Heart right ventricle (tissue), 16 donors: ENCODE results near the gene APLN. TPM values are rescaled to one million over a fixed set of nuclear protein-coding genes. Genes with fewer than 3 reads are reported as not detected.
A peak's percentile ranks its signal among the peaks of the same experiment; 100 is the strongest.

Source experiments
- ATAC-seq, 8 donors: fragments of 200-7000 bp; cut with Tn5 transposase; one replicate each; pipeline ENCODE4 v1.9.1; 2020; ENCODE audit warnings: mild to moderate bottlenecking in 8 of 8, moderate library complexity in 8 of 8, moderate number of reproducible peaks in 1 of 8
- DNase-seq, 2 donors: peaks; one replicate each; pipeline ENCODE4 v3.0.0-alpha.2; 2020
- H3K27ac ChIP-seq, 10 donors: fragments of 200-600 bp; sonication (generic) in 2 of 10; one replicate each; pipeline versions ENCODE4 v1.5.0 to v1.8.0; 2020 to 2022; ENCODE audit warnings: mild to moderate bottlenecking in 3 of 10
- H3K27me3 ChIP-seq, 7 donors: fragments of 200-600 bp; one replicate each; pipeline ENCODE4 v1.8.0; 2021 to 2022; ENCODE audit warnings: mild to moderate bottlenecking in 2 of 7
- H3K36me3 ChIP-seq, 9 donors: fragments of 200-600 bp; sonication (generic) in 1 of 9; one replicate each; pipeline versions ENCODE4 v1.5.0 to v1.8.0; 2020 to 2022; ENCODE audit warnings: mild to moderate bottlenecking in 2 of 9
- H3K4me1 ChIP-seq, 9 donors: fragments of 200-600 bp; sonication (generic) in 1 of 9; one replicate each; pipeline versions ENCODE4 v1.5.0 to v1.8.0; 2020 to 2022; ENCODE audit warnings: mild to moderate bottlenecking in 4 of 9
- H3K4me3 ChIP-seq, 10 donors: fragments of 200-600 bp; sonication (generic) in 2 of 10; one replicate each; pipeline versions ENCODE4 v1.5.0 to v1.8.0; 2020 to 2022; ENCODE audit warnings: mild to moderate bottlenecking in 7 of 10, moderate library complexity in 2 of 10
- H3K9me3 ChIP-seq, 11 donors: fragments of 200-600 bp in 10 of 11; sonication (generic) in 2 of 11; one replicate each; pipeline versions ENCODE4 v1.5.0 to v1.8.0; 2013 to 2022; ENCODE audit warnings: mild to moderate bottlenecking in 2 of 11, control low read depth in 1 of 11, moderate library complexity in 1 of 11
- whole genome bisulfite sequencing, 2 donors: extraction: QIAGEN DNeasy Blood & Tissue Kit; methylation state at CpG; one replicate each; pipeline ENCODE4 v1.1.7; 2013; ENCODE audit warnings: inconsistent platforms in 1 of 2; 5-methylcytosine and 5-hydroxymethylcytosine counted together
- intact Hi-C, 10 donors: fragments of 100-400 bp; cut with DNase I; formaldehyde crosslinking; loops; one replicate each; pipeline versions ENCODE4 v1.11.1 to v1.14.2; 2022
- polyA plus RNA-seq, 2 donors: library from polyadenylated mRNA; stranded (reverse); fragments of 200-250 nt; gene quantifications; one replicate each; pipeline ENCODE4 v1.2.3, GENCODE V29; 2013
- total RNA-seq, 10 donors: library from RNA; stranded (reverse); fragmentation: NEBNext Ultra II Directional in 3 of 10; extraction: Animal tissue kit (Norgen Biotek cat#: 25700) in 3 of 10; gene quantifications; one replicate each; pipeline versions ENCODE4 v1.2.1 to v1.2.4, GENCODE V29; 2021 to 2023
- TF ChIP-seq, protein P1 (sequence below), 9 donors: fragments of 200-600 bp; sonication (generic) in 2 of 9; IDR thresholded peaks; one replicate each; pipeline versions ENCODE4 v1.5.0 to v1.8.0; 2021 to 2022; ENCODE audit warnings: antibody characterized with exemption in 9 of 9, mild to moderate bottlenecking in 5 of 9, moderate library complexity in 1 of 9
- donor health status: Arrhythmogenic right ventricular cardiomyopathy.
- donor health status: ischemic (EF 13 %, LVEDD 7.1; RV severe dilation, severe dysfunction).
- donor health status: healthy with polysubstance abuse.
- donor health status: DM: no; HTN: yes; CAD: no.
- donor health status: DM: no; HTN: no; CAD: no.
- donor health status: ischemic (EF 25% LVEDD 6.9; RV normal size, moderate dysfunction).
- donor health status: ischemic (EF 25% LVEDD 5.7; RV mildly dilated, moderate dysfunction).
- donor health status: healthy.
- donor health status: DM: yes; HTN: yes; CAD: no.
- donor health status: Ischemic cardiomyopathy.
- donor health status: ischemic (EF 35%, LVEDD 5.7; RV mildly dilated, moderate dysfunction).
- donor health status: nonischemic (EF 11% LVEDD 7.7; RV severe dilation, severe dysfunction).
- donor health status: DM: yes; HTN: yes; CAD: no.
- donor health status: PGD.
- donor health status: ischemic (EF 29% LVEDD 5.4; RV normal size, mild dysfunction).
- donor health status: nonischemic (EF 23%, LVEDD 6.1; RV moderate dilation, normal function).

The APLN gene
- total and polyA plus RNA-seq, 12 donors: 2.7 to 44.7 (median 13.3) TPM

DNA sequence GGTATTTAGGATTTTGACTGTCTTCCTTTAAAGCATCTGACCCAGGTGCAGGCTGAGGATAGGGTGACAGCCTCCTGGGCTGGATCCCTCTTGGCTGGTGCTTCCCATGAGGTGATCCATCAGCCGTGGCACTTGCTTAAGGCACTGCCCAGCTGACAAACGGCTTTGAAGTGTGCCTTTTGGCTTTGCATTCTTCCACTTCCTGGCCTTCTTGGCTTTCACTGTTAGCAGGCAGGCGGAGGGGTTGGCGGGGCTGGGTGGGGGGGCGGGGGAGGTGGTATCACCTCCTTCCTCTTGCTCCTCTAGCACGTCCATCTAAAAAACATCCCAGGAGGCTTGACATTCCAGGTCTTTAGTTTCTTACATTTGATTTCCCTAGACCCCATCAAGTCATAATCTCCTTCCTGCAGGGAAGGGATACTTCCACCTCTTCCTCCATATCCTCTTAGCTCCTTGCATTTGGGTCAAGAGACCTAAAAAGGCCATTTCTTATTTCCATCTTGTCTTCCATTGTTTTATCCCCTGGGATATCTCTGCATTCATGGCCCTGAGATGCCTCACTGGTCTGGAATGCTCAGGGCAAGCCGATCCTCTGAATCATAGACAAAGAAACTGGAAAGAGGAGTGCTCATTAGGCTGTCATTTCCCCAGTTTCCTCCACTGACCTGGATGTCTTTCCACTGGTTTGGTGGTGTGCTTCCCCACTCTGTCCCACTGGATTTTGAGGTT is 11.3 kb upstream of the APLN start:
- peaks cover 0 to 28% (median 0%) of the 10 kb centered on the region in 9 donors for H3K4me1 ChIP-seq
- no peaks in the 10 kb centered on the region for H3K36me3 ChIP-seq
- ATAC-seq: peak in 7 of 8 donors; percentile 31 to 92 (median 61)
- no peak for DNase-seq
- H3K4me3 ChIP-seq: no peak overlapping the region
- 36 to 41% methylated on average over 4 to 7 of the region's 7 CpGs for WGBS, 2 donors
- TF ChIP-seq, protein P1, sequence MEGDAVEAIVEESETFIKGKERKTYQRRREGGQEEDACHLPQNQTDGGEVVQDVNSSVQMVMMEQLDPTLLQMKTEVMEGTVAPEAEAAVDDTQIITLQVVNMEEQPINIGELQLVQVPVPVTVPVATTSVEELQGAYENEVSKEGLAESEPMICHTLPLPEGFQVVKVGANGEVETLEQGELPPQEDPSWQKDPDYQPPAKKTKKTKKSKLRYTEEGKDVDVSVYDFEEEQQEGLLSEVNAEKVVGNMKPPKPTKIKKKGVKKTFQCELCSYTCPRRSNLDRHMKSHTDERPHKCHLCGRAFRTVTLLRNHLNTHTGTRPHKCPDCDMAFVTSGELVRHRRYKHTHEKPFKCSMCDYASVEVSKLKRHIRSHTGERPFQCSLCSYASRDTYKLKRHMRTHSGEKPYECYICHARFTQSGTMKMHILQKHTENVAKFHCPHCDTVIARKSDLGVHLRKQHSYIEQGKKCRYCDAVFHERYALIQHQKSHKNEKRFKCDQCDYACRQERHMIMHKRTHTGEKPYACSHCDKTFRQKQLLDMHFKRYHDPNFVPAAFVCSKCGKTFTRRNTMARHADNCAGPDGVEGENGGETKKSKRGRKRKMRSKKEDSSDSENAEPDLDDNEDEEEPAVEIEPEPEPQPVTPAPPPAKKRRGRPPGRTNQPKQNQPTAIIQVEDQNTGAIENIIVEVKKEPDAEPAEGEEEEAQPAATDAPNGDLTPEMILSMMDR (IDR thresholded peaks at IDR 0.05): no peak
- peak overlapping the region in 1 of 10 donors; percentile 31 for H3K27ac ChIP-seq
- H3K9me3 ChIP-seq: peaks cover 0 to 8% (median 0%) of the 10 kb centered on the region in 11 donors
- peaks cover 0 to 14% (median 0%) of the 10 kb centered on the region in 7 donors for H3K27me3 ChIP-seq
- intact Hi-C loops: no loop called here

DNA sequence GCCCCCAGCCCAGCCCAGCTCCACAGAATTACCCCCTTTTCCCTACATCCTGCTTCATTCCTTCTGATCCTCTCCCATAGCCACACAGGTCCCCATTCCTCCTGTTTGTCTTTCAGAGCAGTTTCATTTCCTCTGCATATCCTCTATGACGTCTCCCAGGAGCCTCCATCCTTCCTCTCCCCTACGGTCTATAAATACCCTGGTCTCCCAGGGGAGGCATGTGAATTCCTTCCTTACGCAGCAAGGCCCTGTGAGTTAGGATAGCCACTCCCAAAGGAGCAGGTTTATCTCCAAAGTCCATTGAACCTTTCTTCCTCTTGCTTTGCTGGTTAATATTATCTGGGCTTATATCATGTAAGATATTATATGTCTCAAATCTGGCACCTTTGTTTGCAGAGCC is 8.4 kb upstream of the APLN start:
- TF ChIP-seq, protein P1 (IDR thresholded peaks at IDR 0.05): no peak
- peaks cover 0 to 11% (median 0%) of the 10 kb centered on the region in 7 donors for H3K27me3 ChIP-seq
- H3K4me3 ChIP-seq: no peak overlapping the region
- H3K4me1 ChIP-seq: peaks cover 0 to 28% (median 0%) of the 10 kb centered on the region in 9 donors
- peak overlapping the region in 3 of 10 donors; percentile 22 to 43 (median 41) for H3K27ac ChIP-seq
- H3K9me3 ChIP-seq: peaks cover 0 to 8% (median 0%) of the 10 kb centered on the region in 11 donors
- DNase-seq (peak in 1 of 2 donors; percentile 62), ATAC-seq (peak in 7 of 8 donors; percentile 53 to 90 (median 79))
- H3K36me3 ChIP-seq: no peaks in the 10 kb centered on the region
- WGBS, 2 donors: 37 to 45% methylated on average over 3 of the region's 3 CpGs
- intact Hi-C loops: loop anchor here in 1 of 10 donors (5.0 kb wide), 1 partner anchor 39 kb away; no protein-coding TSS in a partner anchor

DNA sequence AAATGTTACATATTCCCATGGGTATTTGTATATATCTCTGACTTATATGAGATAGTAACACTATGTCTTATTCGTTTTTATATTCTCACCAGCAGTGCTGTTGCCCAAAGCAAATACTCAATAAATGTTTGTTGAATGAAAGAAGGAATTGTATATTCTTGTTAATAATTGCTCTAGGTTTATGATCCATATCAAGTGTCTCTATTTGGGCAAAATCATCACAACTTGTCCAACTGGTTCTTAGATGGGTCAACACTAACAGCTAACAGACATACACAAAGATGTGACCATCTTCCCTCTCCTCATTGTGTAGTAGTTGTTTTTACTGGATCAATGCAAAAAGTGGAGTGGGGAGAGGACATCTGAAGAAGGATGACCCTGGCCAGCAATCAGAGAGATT is 6.6 kb upstream of the APLN start:
- TF ChIP-seq, protein P1 (IDR thresholded peaks at IDR 0.05): no peak
- DNase-seq (no peak), ATAC-seq (no peak)
- Histone ChIP-seq H3K9me3 (no peaks in the 10 kb centered on the region), H3K36me3 (no peaks in the 10 kb centered on the region), H3K27me3 (peaks cover 0 to 12% (median 0%) of the 10 kb centered on the region in 7 donors), H3K4me1 (peaks cover 0 to 25% (median 0%) of the 10 kb centered on the region in 9 donors), H3K4me3 (no peak overlapping the region), H3K27ac (no peak overlapping the region)
- WGBS, 2 donors: 92 to 93% methylated on average over 1 of the region's 1 CpG
- intact Hi-C loops: loop anchor here in 1 of 10 donors (5.0 kb wide), 1 partner anchor 41 kb away; no protein-coding TSS in a partner anchor

DNA sequence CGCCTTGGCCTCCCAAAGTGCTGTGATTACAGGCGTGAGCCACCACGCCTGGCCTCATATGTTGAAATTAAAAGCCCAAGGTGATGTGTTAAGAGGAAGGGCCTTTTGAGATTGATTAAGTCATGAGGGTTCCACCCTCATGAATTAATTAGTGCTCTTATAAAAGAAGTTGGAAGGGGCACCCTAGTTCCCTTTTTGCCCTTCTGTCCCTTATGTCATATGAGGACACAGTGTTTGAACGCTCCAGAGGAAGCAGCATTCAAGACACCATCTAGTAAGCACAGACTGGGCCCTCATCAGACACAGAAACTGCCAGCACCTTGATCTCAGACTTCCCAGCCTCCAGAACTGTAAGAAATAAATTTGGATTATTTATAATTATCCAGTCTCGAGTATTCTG is 5.1 kb upstream of the APLN start:
- WGBS, 2 donors: 77 to 88% methylated on average over 5 of the region's 5 CpGs
- no peak for ATAC-seq
- H3K27me3 ChIP-seq: peaks cover 0 to 27% (median 0%) of the 10 kb centered on the region in 7 donors
- no peaks in the 10 kb centered on the region for H3K36me3 ChIP-seq
- H3K4me3 ChIP-seq: no peak overlapping the region
- H3K4me1 ChIP-seq: peaks cover 0 to 12% (median 0%) of the 10 kb centered on the region in 9 donors
- TF ChIP-seq, protein P1 (IDR thresholded peaks at IDR 0.05): no peak
- no peak for DNase-seq
- H3K9me3 ChIP-seq: no peaks in the 10 kb centered on the region
- intact Hi-C loops: loop anchor here in 1 of 10 donors (5.0 kb wide), 1 partner anchor 42 kb away; no protein-coding TSS in a partner anchor
- H3K27ac ChIP-seq: no peak overlapping the region
